HK-2 (cell line): ENCODE measurements around the gene EOLA1.
"Not testable (repeated sequence)": the region's sequence is repeated elsewhere in the genome, so short reads cannot be mapped to it uniquely, and the experiment has no call there.

Experiments used
- DNase-seq: peaks from one replicate; pipeline ENCODE4 v3.0.0-alpha.2; 2018; ENCODE audit not compliant: unreplicated experiment

EOLA1 gene

GRCh38 chrX:149540621-149541520, at the start of gene EOLA1:
TSS of gene EOLA1 (plus strand) at chrX:149541012. CDS start at chrX:149545631, 4,619 bp downstream.
- DNase-seq = peak; percentile 91

GRCh38 chrX:149491812-149492211, 49.0 kb upstream of the EOLA1 start:
- no peak for DNase-seq

GRCh38 chrX:149493567-149494562, 46.9 kb upstream of the EOLA1 start:
- peak; percentile 34 for DNase-seq

GRCh38 chrX:149494844-149495565, 45.8 kb upstream of the EOLA1 start:
- no peak for DNase-seq

- DNase-seq = peak; percentile 64
These were observed 45.2 kb upstream of the EOLA1 start for GRCh38 chrX:149495573-149496071.

GRCh38 chrX:149497054-149497453, 43.8 kb upstream of the EOLA1 start:
- no peak for DNase-seq

GRCh38 chrX:149497626-149498025, 43.2 kb upstream of the EOLA1 start:
- DNase-seq = no peak

GRCh38 chrX:149498767-149499166, 42.0 kb upstream of the EOLA1 start:
- DNase-seq = no peak

- no peak for DNase-seq
These were observed 41.0 kb upstream of the EOLA1 start for GRCh38 chrX:149499766-149500165.

GRCh38 chrX:149502923-149503322, 37.9 kb upstream of the EOLA1 start:
- not testable (repeated sequence) for DNase-seq

GRCh38 chrX:149503446-149503845, 37.4 kb upstream of the EOLA1 start:
- DNase-seq = not testable (repeated sequence)

- DNase-seq = no peak
These were observed 36.4 kb upstream of the EOLA1 start for GRCh38 chrX:149504226-149504914.

GRCh38 chrX:149504915-149505651, 35.7 kb upstream of the EOLA1 start, which contains the start of gene IDS:
TSS of gene IDS (minus strand) at chrX:149505306. CDS start at chrX:149505137, 169 bp downstream.
- peak; percentile 82 for DNase-seq

- DNase-seq = no peak
These were observed 35.1 kb upstream of the EOLA1 start for GRCh38 chrX:149505671-149506070.

- DNase-seq = no peak
These were observed 34.5 kb upstream of the EOLA1 start for GRCh38 chrX:149506349-149506748.

- no peak for DNase-seq
These were observed 32.3 kb upstream of the EOLA1 start for GRCh38 chrX:149508467-149508866.

- DNase-seq = no peak
These were observed 30.4 kb upstream of the EOLA1 start for GRCh38 chrX:149510386-149510785.

GRCh38 chrX:149511081-149511480, 29.7 kb upstream of the EOLA1 start:
- no peak for DNase-seq

GRCh38 chrX:149512225-149512885, 28.5 kb upstream of the EOLA1 start:
- DNase-seq = peak; percentile 42
